Measurements from ENCODE around the gene FBL. TPM values are rescaled to one million over a fixed set of nuclear protein-coding genes. Genes with fewer than 3 reads are reported as not detected.

Gene FBL
- total and polyA plus RNA-seq, 2 experiments from 2014 or later, result 124 to 140 TPM

DNA sequence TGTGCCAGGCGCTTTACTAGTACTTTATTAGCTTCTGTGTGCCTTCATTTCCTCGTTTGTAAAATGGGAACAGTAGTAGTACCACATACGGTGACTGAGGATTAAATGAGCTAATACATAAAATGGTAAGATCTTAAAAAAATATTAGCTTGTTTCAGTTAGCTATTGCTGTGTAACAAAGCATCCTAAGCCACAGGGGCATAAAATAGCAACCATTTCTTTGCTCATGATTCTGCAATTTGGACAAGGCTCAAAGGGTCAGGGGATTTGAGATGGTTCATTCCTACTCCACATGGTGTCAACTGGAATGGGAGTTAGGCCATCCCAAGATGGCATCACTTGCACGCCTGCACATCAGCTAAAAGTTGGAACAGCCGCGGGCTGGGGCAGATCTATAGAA is 25.5 kb downstream of the FBL start:
- DNase-seq (ENCODE audit: low read depth in 1 of 2, low spot score in 1 of 2), result no peak
- Histone ChIP-seq H3K27ac (no peak overlapping the region), H3K9me3 (ENCODE audit: low read depth) (no peaks in the 10 kb centered on the region), H3K27me3 (no peaks in the 10 kb centered on the region), H3K36me3 (no peaks in the 10 kb centered on the region), H3K4me1 (ENCODE audit: low read depth) (no peaks in the 10 kb centered on the region), H3K4me3 (no peak overlapping the region)
- TF ChIP-seq, protein P1, sequence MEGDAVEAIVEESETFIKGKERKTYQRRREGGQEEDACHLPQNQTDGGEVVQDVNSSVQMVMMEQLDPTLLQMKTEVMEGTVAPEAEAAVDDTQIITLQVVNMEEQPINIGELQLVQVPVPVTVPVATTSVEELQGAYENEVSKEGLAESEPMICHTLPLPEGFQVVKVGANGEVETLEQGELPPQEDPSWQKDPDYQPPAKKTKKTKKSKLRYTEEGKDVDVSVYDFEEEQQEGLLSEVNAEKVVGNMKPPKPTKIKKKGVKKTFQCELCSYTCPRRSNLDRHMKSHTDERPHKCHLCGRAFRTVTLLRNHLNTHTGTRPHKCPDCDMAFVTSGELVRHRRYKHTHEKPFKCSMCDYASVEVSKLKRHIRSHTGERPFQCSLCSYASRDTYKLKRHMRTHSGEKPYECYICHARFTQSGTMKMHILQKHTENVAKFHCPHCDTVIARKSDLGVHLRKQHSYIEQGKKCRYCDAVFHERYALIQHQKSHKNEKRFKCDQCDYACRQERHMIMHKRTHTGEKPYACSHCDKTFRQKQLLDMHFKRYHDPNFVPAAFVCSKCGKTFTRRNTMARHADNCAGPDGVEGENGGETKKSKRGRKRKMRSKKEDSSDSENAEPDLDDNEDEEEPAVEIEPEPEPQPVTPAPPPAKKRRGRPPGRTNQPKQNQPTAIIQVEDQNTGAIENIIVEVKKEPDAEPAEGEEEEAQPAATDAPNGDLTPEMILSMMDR (IDR thresholded peaks at IDR 0.05; ENCODE audit: low read depth, low read length), result no peak

DNA sequence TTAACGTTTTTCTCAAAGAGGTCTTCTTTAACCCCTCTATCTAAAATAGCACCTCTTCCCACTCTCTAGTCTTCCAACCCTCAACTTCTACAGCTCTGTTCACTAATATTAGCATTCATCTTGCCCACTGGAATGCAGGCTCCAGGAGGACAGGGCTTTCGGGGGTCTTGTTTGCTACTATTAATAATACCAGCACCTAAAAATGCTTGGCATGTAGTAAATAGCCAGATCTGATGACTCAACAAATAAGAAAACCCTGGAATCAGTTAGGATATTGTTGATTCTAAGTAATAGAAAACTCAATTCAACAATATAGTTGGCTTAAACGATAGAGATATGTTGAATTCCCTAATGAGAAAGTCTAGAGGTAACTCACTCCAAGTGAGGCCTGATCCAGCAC is 26.4 kb downstream of the FBL start:
- H3K4me3 ChIP-seq, result no peak overlapping the region

DNA sequence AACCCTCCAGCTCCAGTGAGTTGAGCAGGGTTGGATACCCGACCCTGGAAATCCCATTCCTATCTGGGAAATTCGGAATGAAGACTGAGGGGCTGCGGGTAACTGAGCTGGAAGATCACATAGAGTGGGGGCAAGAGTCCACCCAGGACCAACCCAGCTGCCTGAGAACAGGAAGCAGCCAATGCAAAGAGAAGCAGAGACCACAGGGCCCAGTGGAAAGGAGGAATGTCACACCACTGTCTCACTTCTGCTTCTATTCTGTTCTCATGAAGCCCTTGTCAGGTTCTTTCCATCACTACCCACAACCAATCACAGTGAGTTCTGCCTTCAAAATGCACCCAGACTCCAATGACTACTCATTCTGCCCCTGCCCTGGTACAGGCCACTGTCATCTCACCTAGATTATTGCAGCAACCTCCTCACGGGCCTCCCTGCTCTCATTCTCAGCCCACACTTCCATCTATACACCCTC is 27.5 kb downstream of the FBL start:
- no peaks in the 10 kb centered on the region for H3K36me3 ChIP-seq
- no peaks in the 10 kb centered on the region for H3K27me3 ChIP-seq
- no peak for DNase-seq (ENCODE audit: low read depth in 1 of 2, low spot score in 1 of 2)
- no peak overlapping the region for H3K4me3 ChIP-seq
- TF ChIP-seq, protein P1 (IDR thresholded peaks at IDR 0.05; ENCODE audit: low read depth, low read length), result no peak
- no peaks in the 10 kb centered on the region for H3K9me3 ChIP-seq (ENCODE audit: low read depth)
- no peak overlapping the region for H3K27ac ChIP-seq
- no peaks in the 10 kb centered on the region for H3K4me1 ChIP-seq (ENCODE audit: low read depth)

More for the DNA sequence above, 26.4 kb downstream of the FBL start:
- Histone ChIP-seq H3K9me3 (ENCODE audit: low read depth) (no peaks in the 10 kb centered on the region), H3K36me3 (no peaks in the 10 kb centered on the region), H3K27me3 (no peaks in the 10 kb centered on the region), H3K4me1 (ENCODE audit: low read depth) (no peaks in the 10 kb centered on the region), H3K27ac (no peak overlapping the region)
- DNase-seq (ENCODE audit: low read depth in 1 of 2, low spot score in 1 of 2), result no peak
- TF ChIP-seq, protein P1 (IDR thresholded peaks at IDR 0.05; ENCODE audit: low read depth, low read length), result no peak

DNA sequence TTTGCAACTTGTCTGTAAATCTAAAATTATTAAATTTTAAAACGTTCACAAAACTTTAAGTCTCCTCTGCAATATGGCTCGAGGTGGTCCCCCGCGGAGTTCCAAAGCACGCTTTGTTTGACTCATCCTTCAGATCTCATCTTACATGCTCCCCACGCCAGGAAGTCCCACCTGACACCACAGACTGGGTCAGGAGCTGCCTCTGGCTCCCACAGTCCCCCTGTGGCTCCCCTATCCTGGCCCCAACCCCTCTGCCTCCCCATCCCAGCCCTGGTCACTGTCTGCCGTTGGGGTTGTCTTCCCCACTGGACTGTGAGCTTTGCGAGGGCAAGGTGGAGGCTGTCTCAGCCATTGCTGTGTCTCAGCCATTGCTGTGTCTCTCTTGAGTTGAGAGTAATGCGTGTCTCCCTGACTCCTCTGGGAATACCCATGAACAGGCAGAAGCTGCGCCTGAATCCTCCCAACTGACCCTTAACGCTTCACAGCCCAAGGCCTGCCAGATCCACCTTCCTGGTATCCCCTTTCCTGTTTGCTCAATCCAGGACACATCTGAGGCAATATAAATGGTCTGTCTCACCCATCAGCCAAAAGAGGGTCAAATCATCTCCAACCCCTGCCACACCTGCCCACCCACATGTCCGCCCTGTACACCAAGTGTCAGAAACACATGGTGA is 28.2 kb downstream of the FBL start:
- no peak overlapping the region for H3K27ac ChIP-seq
- TF ChIP-seq, protein P1 (IDR thresholded peaks at IDR 0.05; ENCODE audit: low read depth, low read length), result no peak

DNA sequence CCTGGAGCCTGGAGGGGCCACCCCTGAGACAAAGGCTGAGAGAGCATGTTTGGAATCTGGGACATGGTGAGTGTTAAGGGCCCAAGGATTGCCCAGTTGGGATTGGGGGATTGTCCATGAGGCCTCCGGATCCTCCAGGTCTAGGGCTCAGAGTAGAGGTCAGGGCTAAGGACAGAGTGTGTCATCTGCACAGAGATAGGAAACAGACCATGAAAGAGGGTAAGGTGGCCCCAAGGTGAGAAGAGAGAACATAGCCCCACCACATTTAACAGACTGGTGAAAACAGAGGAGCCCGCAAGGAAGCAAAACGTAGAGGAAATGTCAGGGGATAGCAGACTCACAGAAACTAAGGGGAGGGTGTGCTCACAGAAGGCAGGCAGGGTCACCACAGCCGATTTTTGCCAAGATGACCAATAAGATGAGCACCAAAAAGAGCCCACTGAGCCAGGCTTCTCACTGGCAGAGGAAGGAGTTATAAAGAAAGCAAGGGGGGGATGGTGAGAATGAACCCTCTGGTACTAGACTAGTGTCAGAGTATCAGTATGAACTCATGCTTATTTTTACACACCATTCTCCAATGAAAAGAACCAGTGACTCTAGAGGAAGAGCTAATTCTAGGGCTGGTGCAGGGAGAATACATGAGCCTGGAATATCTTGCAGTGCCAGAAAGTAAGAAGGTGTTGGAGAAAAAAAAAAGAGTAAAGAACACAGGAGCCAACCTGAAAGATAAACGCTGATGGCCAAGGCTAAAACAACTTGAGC is 29.7 kb downstream of the FBL start:
- Histone ChIP-seq H3K27ac (no peak overlapping the region), H3K9me3 (ENCODE audit: low read depth) (no peaks in the 10 kb centered on the region), H3K27me3 (no peaks in the 10 kb centered on the region), H3K36me3 (no peaks in the 10 kb centered on the region), H3K4me3 (no peak overlapping the region), H3K4me1 (ENCODE audit: low read depth) (no peaks in the 10 kb centered on the region)
- TF ChIP-seq, protein P1 (IDR thresholded peaks at IDR 0.05; ENCODE audit: low read depth, low read length), result no peak
- DNase-seq (ENCODE audit: low read depth in 1 of 2, low spot score in 1 of 2), result no peak

More for the DNA sequence above, 28.2 kb downstream of the FBL start:
- Histone ChIP-seq H3K27me3 (no peaks in the 10 kb centered on the region), H3K4me1 (ENCODE audit: low read depth) (no peaks in the 10 kb centered on the region), H3K4me3 (no peak overlapping the region), H3K36me3 (no peaks in the 10 kb centered on the region), H3K9me3 (ENCODE audit: low read depth) (no peaks in the 10 kb centered on the region)
- DNase-seq (ENCODE audit: low read depth in 1 of 2, low spot score in 1 of 2), result no peak

Measured in cardiac muscle cell (in vitro differentiated cells and primary cell).